GM19193 (cell line): ENCODE data around the gene KXD1.

ENCODE experiments used
- POLR2A ChIP-seq: IDR thresholded peaks from 4 replicates; pipeline ENCODE4 v1.6.1; 2011; ENCODE audit not compliant: insufficient read depth, insufficient read length; ENCODE audit errors: extremely low read depth

The KXD1 gene

GRCh38 chr19:18526316-18526715, 31.4 kb upstream of the KXD1 start:
- no peak for TF ChIP-seq POLR2A

- TF ChIP-seq POLR2A = no peak
Measured at GRCh38 chr19:18529782-18530181, 27.9 kb upstream of the KXD1 start.

- TF ChIP-seq POLR2A = no peak
Measured at GRCh38 chr19:18531485-18531884, 26.2 kb upstream of the KXD1 start.

GRCh38 chr19:18532168-18532890, 25.3 kb upstream of the KXD1 start:
- TF ChIP-seq POLR2A = no peak

GRCh38 chr19:18533058-18533457, 24.6 kb upstream of the KXD1 start:
- TF ChIP-seq POLR2A = no peak

GRCh38 chr19:18536475-18536874, 21.2 kb upstream of the KXD1 start:
- TF ChIP-seq POLR2A = no peak

GRCh38 chr19:18537431-18537830, 20.2 kb upstream of the KXD1 start:
- no peak for TF ChIP-seq POLR2A

- no peak for TF ChIP-seq POLR2A
Measured at GRCh38 chr19:18538115-18538514, 19.6 kb upstream of the KXD1 start.

GRCh38 chr19:18539372-18539771, 18.3 kb upstream of the KXD1 start:
- no peak for TF ChIP-seq POLR2A

GRCh38 chr19:18541258-18541991, 16.2 kb upstream of the KXD1 start:
- no peak for TF ChIP-seq POLR2A

GRCh38 chr19:18541992-18542940, 15.4 kb upstream of the KXD1 start:
- no peak for TF ChIP-seq POLR2A

- no peak for TF ChIP-seq POLR2A
Measured at GRCh38 chr19:18542941-18543813, 14.5 kb upstream of the KXD1 start, which contains the start of gene FKBP8. Gene FKBP8, minus strand, starts transcription at chr19:18543573. Its CDS starts 1,603 bp downstream, at chr19:18541970.

GRCh38 chr19:18543814-18544475, 13.7 kb upstream of the KXD1 start:
- TF ChIP-seq POLR2A = peak; percentile 48

GRCh38 chr19:18551631-18552030, 6.0 kb upstream of the KXD1 start:
- no peak for TF ChIP-seq POLR2A
